GM21360 (cell line): ENCODE results near the gene ROPN1L.

Experiments
- ATAC-seq: cut with Tn5 transposase; IDR thresholded peaks from one replicate; pipeline ENCODE4 v1.9.1; 2021; ENCODE audit warnings: mild to moderate bottlenecking, moderate library complexity; ENCODE audit not compliant: unreplicated experiment

Gene ROPN1L

GRCh38 chr5:10456583-10457420 is 15.1 kb downstream of the ROPN1L start:
- no peak for ATAC-seq

GRCh38 chr5:10457682-10458574 is 16.2 kb downstream of the ROPN1L start:
- no peak for ATAC-seq

GRCh38 chr5:10459080-10460055 is 17.7 kb downstream of the ROPN1L start:
- no peak for ATAC-seq

GRCh38 chr5:10460252-10460906 is 18.7 kb downstream of the ROPN1L start:
- ATAC-seq = no peak

- ATAC-seq = no peak
Observed at GRCh38 chr5:10461041-10461440, 19.4 kb downstream of the ROPN1L start.

- no peak for ATAC-seq
Observed at GRCh38 chr5:10461904-10462555, 20.4 kb downstream of the ROPN1L start.

- no peak for ATAC-seq
Observed at GRCh38 chr5:10463566-10463965, 21.9 kb downstream of the ROPN1L start.

- ATAC-seq = no peak
Observed at GRCh38 chr5:10464173-10464572, 22.5 kb downstream of the ROPN1L start.

- ATAC-seq = no peak
Observed at GRCh38 chr5:10465726-10466125, 24.0 kb downstream of the ROPN1L start.

- no peak for ATAC-seq
Observed at GRCh38 chr5:10466446-10467073, 24.9 kb downstream of the ROPN1L start.

GRCh38 chr5:10467281-10468198 is 25.9 kb downstream of the ROPN1L start:
- ATAC-seq = no peak

- no peak for ATAC-seq
Observed at GRCh38 chr5:10468256-10468655, 26.6 kb downstream of the ROPN1L start.

GRCh38 chr5:10469253-10470050 is 27.8 kb downstream of the ROPN1L start:
- ATAC-seq = no peak

GRCh38 chr5:10470669-10471068 is 29.0 kb downstream of the ROPN1L start:
- ATAC-seq = no peak

GRCh38 chr5:10471677-10472076 is 30.0 kb downstream of the ROPN1L start:
- ATAC-seq = no peak

- no peak for ATAC-seq
Observed at GRCh38 chr5:10474521-10475075, 32.9 kb downstream of the ROPN1L start.
